H1 (cell line): Measurements from ENCODE around the gene CHCHD1. TPM values are rescaled to one million over a fixed set of nuclear protein-coding genes. Genes with fewer than 3 reads are reported as not detected.

Experiments used
- BACH1 ChIP-seq: IDR thresholded peaks from 2 replicates; pipeline ENCODE4 v1.6.1; 2012; ENCODE audit warnings: low read length, improper control_type of control experiment
- CTBP2 ChIP-seq: IDR thresholded peaks from 2 replicates; pipeline ENCODE4 v1.7.0; 2011; ENCODE audit warnings: borderline replicate concordance, mild to moderate bottlenecking, moderate library complexity, mixed read lengths, low read length; ENCODE audit not compliant: insufficient read depth, insufficient read length
- EGR1 ChIP-seq: IDR thresholded peaks from 2 replicates; pipeline ENCODE4 v1.6.1; 2011; ENCODE audit warnings: low read depth, low read length, borderline replicate concordance
- JUND ChIP-seq: IDR thresholded peaks from 2 replicates; pipeline ENCODE4 v1.6.1; 2011; ENCODE audit warnings: mild to moderate bottlenecking, improper control_type of control experiment, low read length
- polyA plus RNA-seq, 7 experiments: library from polyadenylated mRNA; depleted of rRNA in 3 of 7; stranded (reverse) in 5 of 7; unstranded in 2 of 7; fragments of >200 nt in 5 of 7; fragments of 200-250 nt in 2 of 7; gene quantifications; 1 replicate in 5 of 7; 2 replicates in 1 of 7; 4 replicates in 1 of 7; pipeline versions ENCODE4 v1.2.1 to v1.2.3, GENCODE V29; 2011 to 2013; ENCODE audit warnings: missing spikeins in 2 of 7, mixed read lengths in 2 of 7
- total RNA-seq: library from RNA; stranded (reverse); fragmentation: NEBNext Ultra II Directional; extraction: Animal tissue kit (Norgen Biotek cat#: 25700); gene quantifications from 2 replicates; pipeline ENCODE4 v1.2.1, GENCODE V29; 2021

CHCHD1 gene
- total and polyA plus RNA-seq, 2 of the 8 experiments (the other 6 are each of a cell fraction or from before 2014, with no cell fraction given): 44.9 to 58.1 TPM

DNA sequence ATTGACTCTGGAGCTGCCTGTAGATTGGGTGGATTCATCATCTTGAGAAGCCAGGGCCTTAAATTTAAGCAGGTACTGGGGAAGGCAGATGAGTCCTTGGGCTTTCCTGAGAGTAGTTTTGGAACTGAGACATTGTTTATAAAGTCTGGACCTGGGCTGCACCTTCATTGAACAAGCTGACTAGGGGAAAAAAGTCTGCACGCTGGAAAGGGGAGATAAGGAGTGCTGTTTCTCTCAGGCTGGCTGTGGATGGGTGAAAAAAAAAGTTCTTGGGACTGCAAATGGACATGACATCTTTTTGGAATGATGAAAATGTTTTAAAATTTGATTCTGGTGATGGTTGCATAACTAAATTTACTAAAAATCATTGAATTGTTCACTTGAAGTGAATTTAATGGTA lies 25.7 kb upstream of the CHCHD1 start (continued):
- TF ChIP-seq CTBP2 (no peak), EGR1 (no peak), JUND (no peak), BACH1 (no peak)
